H9 (cell line): Measurements from ENCODE around the gene EXOC6. TPM values are rescaled to one million over a fixed set of nuclear protein-coding genes. Genes with fewer than 3 reads are reported as not detected.
A peak's percentile ranks its signal among the peaks of the same experiment; 100 is the strongest.

Source experiments
- DNase-seq: peaks from one replicate; pipeline ENCODE4 v3.0.0-alpha.2; 2017
- H2AFZ ChIP-seq: one replicate; pipeline ENCODE4 v1.6.1; 2013; ENCODE audit warnings: mild to moderate bottlenecking, low read length, control low read depth, moderate library complexity
- H2AK5ac ChIP-seq: 2 replicates; pipeline ENCODE4 v1.6.1; 2013; ENCODE audit warnings: low read length, control low read depth, mixed read lengths; ENCODE audit not compliant: insufficient read length
- H2BK120ac ChIP-seq: one replicate; pipeline ENCODE4 v1.6.1; 2013; ENCODE audit warnings: low read depth, mild to moderate bottlenecking, low read length, control low read depth, inconsistent platforms; ENCODE audit not compliant: poor library complexity, severe bottlenecking
- H2BK12ac ChIP-seq: 2 replicates; pipeline ENCODE4 v1.6.1; 2013; ENCODE audit warnings: low read length, control low read depth, mixed read lengths, low read depth; ENCODE audit not compliant: insufficient read length
- H2BK15ac ChIP-seq: 2 replicates; pipeline ENCODE4 v1.6.1; 2013; ENCODE audit warnings: low read depth, low read length, control low read depth
- H2BK20ac ChIP-seq: one replicate; pipeline ENCODE4 v1.6.1; 2013; ENCODE audit warnings: low read depth, mild to moderate bottlenecking, low read length, control low read depth, inconsistent platforms; ENCODE audit not compliant: poor library complexity, severe bottlenecking
- H2BK5ac ChIP-seq: 2 replicates; pipeline ENCODE4 v1.6.1; 2013; ENCODE audit warnings: low read length, control low read depth, mixed read lengths; ENCODE audit not compliant: insufficient read length
- H3K14ac ChIP-seq: 2 replicates; pipeline ENCODE4 v1.6.1; 2013; ENCODE audit warnings: low read length, control low read depth; ENCODE audit not compliant: insufficient read depth
- H3K18ac ChIP-seq: 2 replicates; pipeline ENCODE4 v1.6.1; 2013; ENCODE audit warnings: low read depth, mild to moderate bottlenecking, mixed read lengths, low read length, control low read depth; ENCODE audit not compliant: insufficient read length
- H3K23ac ChIP-seq: 2 replicates; pipeline ENCODE4 v1.6.1; 2013; ENCODE audit warnings: low read length, control low read depth, mixed read lengths, low read depth; ENCODE audit not compliant: insufficient read length
- H3K23me2 ChIP-seq: 2 replicates; pipeline ENCODE4 v1.6.1; 2013; ENCODE audit warnings: low read depth, mild to moderate bottlenecking, mixed read lengths, low read length, control low read depth; ENCODE audit not compliant: insufficient read length, poor library complexity, severe bottlenecking
- H3K27ac ChIP-seq: 2 replicates; pipeline ENCODE4 v1.5.1; 2013; ENCODE audit warnings: low read length, control low read depth, mixed read lengths, low read depth; ENCODE audit not compliant: insufficient read length
- H3K27me3 ChIP-seq: 2 replicates; pipeline ENCODE4 v1.6.1; 2013; ENCODE audit warnings: low read length, control low read depth, inconsistent platforms; ENCODE audit not compliant: insufficient read depth
- H3K4ac ChIP-seq: 2 replicates; pipeline ENCODE4 v1.6.1; 2013; ENCODE audit warnings: low read depth, mild to moderate bottlenecking, control low read depth, inconsistent platforms, low read length, moderate library complexity
- H3K4me1 ChIP-seq: 2 replicates; pipeline ENCODE4 v1.6.1; 2013; ENCODE audit warnings: low read length, control low read depth, inconsistent platforms; ENCODE audit not compliant: insufficient read depth
- H3K4me2 ChIP-seq: 2 replicates; pipeline ENCODE4 v1.6.1; 2013; ENCODE audit warnings: low read length, control low read depth, mixed read lengths; ENCODE audit not compliant: insufficient read length, insufficient read depth
- H3K56ac ChIP-seq: 2 replicates; pipeline ENCODE4 v1.6.1; 2013; ENCODE audit warnings: low read depth, mild to moderate bottlenecking, mixed read lengths, low read length, control low read depth; ENCODE audit not compliant: insufficient read length
- H3K79me1 ChIP-seq: 2 replicates; pipeline ENCODE4 v1.6.1; 2013; ENCODE audit warnings: low read depth, mild to moderate bottlenecking, moderate library complexity, low read length, control low read depth, inconsistent platforms; ENCODE audit not compliant: insufficient read depth, poor library complexity, severe bottlenecking
- H3K79me2 ChIP-seq: 2 replicates; pipeline ENCODE4 v1.6.1; 2013; ENCODE audit warnings: low read length, control low read depth, inconsistent platforms; ENCODE audit not compliant: insufficient read depth
- H3K9ac ChIP-seq: 2 replicates; pipeline ENCODE4 v1.6.1; 2013; ENCODE audit warnings: low read length, control low read depth, mixed read lengths; ENCODE audit not compliant: insufficient read length; ENCODE audit errors: extremely low read depth
- H3K9me3 ChIP-seq: one replicate; pipeline ENCODE4 v1.6.1; 2013; ENCODE audit warnings: low read depth, low read length, inconsistent platforms; ENCODE audit not compliant: control insufficient read depth
- H3T11ph ChIP-seq: one replicate; pipeline ENCODE4 v1.6.1; 2013; ENCODE audit warnings: mild to moderate bottlenecking, low read length, control low read depth, inconsistent platforms
- H4K20me1 ChIP-seq: one replicate; pipeline ENCODE4 v1.6.1; 2013; ENCODE audit not compliant: control insufficient read depth, insufficient read length, insufficient read depth
- H4K5ac ChIP-seq: 2 replicates; pipeline ENCODE4 v1.6.1; 2013; ENCODE audit warnings: low read depth, mild to moderate bottlenecking, mixed read lengths, low read length, control low read depth; ENCODE audit not compliant: insufficient read length
- H4K8ac ChIP-seq: replicated peaks from 2 replicates; pipeline ENCODE4 v1.6.1; 2013; ENCODE audit warnings: low read length, control low read depth, mixed read lengths, low read depth; ENCODE audit not compliant: insufficient read length
- H4K91ac ChIP-seq: 2 replicates; pipeline ENCODE4 v1.6.1; 2013; ENCODE audit warnings: low read depth, mild to moderate bottlenecking, moderate library complexity, mixed read lengths, low read length, control low read depth; ENCODE audit not compliant: insufficient read length
- H3K27ac Mint-ChIP-seq, 3 experiments: 2 replicates in 2 of 3; 3 replicates in 1 of 3; pipeline ENCODE4 v1.8.0; 2020 to 2021; ENCODE audit warnings: mixed read lengths in 3 of 3, mild to moderate bottlenecking in 1 of 3, moderate library complexity in 1 of 3
- H3K27me3 Mint-ChIP-seq: 2 replicates; pipeline ENCODE4 v1.8.0; 2021; ENCODE audit warnings: low read depth, mild to moderate bottlenecking, moderate library complexity, mixed read lengths
- H3K36me3 Mint-ChIP-seq, 3 experiments: 2 replicates in 2 of 3; 3 replicates in 1 of 3; pipeline ENCODE4 v1.8.0; 2020 to 2021; ENCODE audit warnings: low read depth in 3 of 3, mixed read lengths in 3 of 3; ENCODE audit not compliant: insufficient read depth in 1 of 3
- H3K4me1 Mint-ChIP-seq, 2 experiments: 2 replicates each; pipeline ENCODE4 v1.8.0; 2020; ENCODE audit warnings: mixed read lengths in 2 of 2
- H3K4me3 Mint-ChIP-seq, 2 experiments: 2 replicates in 1 of 2; 3 replicates in 1 of 2; pipeline ENCODE4 v1.8.0; 2020 to 2021; ENCODE audit warnings: mild to moderate bottlenecking in 2 of 2, mixed read lengths in 2 of 2, moderate library complexity in 1 of 2
- H3K9me3 Mint-ChIP-seq, 2 experiments: 2 replicates in 1 of 2; 3 replicates in 1 of 2; pipeline ENCODE4 v1.8.0; 2020; ENCODE audit warnings: mild to moderate bottlenecking in 2 of 2, mixed read lengths in 2 of 2, moderate library complexity in 1 of 2
- WGBS: extraction: QIAGEN DNeasy Blood & Tissue Kit; methylation state at CpG from one replicate; pipeline ENCODE4 v1.1.7; 2013; ENCODE audit warnings: missing lambda C conversion rate, low lambda C conversion rate, mixed read lengths; ENCODE audit not compliant: insufficient read length; ENCODE audit errors: extremely low coverage; 5-methylcytosine and 5-hydroxymethylcytosine counted together
- total RNA-seq: library from RNA; stranded (reverse); gene quantifications from 2 replicates; pipeline ENCODE4 v1.2.1, GENCODE V29; 2021
- TF ChIP-seq, protein P1 (sequence below): fragments of 200-600 bp; sonication (generic); conservative IDR thresholded peaks from 3 replicates; pipeline ENCODE4 v1.8.0; 2021; ENCODE audit warnings: antibody characterized with exemption, mild to moderate bottlenecking

EXOC6 gene
- total RNA-seq, 1 experiment from 2014 or later: 9.0 TPM

DNA sequence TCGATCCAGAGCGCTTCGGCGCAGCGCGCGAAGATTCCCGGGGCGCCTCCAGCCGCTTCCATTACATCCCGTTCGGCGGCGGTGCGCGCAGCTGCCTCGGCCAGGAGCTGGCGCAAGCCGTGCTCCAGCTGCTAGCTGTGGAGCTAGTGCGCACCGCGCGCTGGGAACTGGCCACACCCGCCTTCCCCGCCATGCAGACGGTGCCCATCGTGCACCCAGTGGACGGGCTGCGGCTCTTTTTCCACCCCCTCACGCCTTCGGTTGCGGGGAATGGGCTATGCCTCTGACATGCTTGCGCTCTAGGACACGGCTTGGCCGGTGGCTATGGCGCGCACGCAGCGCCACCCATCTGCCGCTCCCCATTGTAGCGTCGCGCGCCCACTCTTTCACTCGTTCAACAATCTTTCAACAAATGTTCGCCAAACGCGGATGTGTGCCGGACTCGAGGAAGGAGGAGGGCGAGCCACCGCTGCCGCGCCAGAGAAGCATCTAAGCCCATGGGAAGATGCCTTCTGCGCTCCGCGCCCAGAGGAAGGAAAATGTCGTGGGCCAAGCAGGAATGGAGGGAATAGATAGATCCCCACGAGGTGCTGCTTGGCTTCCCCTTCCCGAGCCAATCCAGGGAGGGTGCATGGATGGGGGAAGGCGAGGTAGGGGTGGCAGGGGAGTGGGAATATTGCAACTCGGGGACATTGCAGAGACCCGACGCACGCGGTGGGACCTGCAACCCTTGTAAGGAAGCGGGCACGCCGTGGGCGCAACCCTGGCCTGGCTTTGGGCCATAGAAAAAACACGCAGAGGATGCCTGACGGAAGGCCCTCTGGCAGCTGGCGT lies 220.3 kb downstream of the EXOC6 start:
- Mint-ChIP-seq H3K36me3 (peaks cover 0 to 4% (median 4%) of the 10 kb centered on the region in 3 experiments; a peak in 4 of 7 replicates), H3K27ac (no peak overlapping the region), H3K4me3 (peak overlapping the region; percentile 56 to 77), H3K27me3 (peaks cover 98% of the 10 kb centered on the region), H3K9me3 (peaks cover 3 to 6% of the 10 kb centered on the region in 2 experiments; a peak in 3 of 5 replicates), H3K4me1 (peaks cover 40 to 58% of the 10 kb centered on the region in 2 experiments)
- H2BK120ac ChIP-seq: no peak overlapping the region
- no peak overlapping the region for H2BK20ac ChIP-seq
- no peak overlapping the region for H3K4ac ChIP-seq
- WGBS: no CpG with 5 or more reads among the region's 73 CpGs
- no peak overlapping the region for H3K23ac ChIP-seq
- H3K23me2 ChIP-seq: peaks cover 16% of the 10 kb centered on the region
- H3K4me1 ChIP-seq: no peaks in the 10 kb centered on the region
- no peak overlapping the region for H3K27ac ChIP-seq
- H3K4me2 ChIP-seq: peak overlapping the region; percentile 37
- no peaks in the 10 kb centered on the region for H3K9me3 ChIP-seq
- no peak overlapping the region for H3T11ph ChIP-seq
- no peak overlapping the region for H2AFZ ChIP-seq
- H3K9ac ChIP-seq: no peak overlapping the region
- no peak overlapping the region for H2BK15ac ChIP-seq
- H4K8ac ChIP-seq: no peak overlapping the region
- no peak overlapping the region for H3K18ac ChIP-seq
- no peaks in the 10 kb centered on the region for H3K79me2 ChIP-seq
- no peak overlapping the region for H3K14ac ChIP-seq
- TF ChIP-seq, protein P1, sequence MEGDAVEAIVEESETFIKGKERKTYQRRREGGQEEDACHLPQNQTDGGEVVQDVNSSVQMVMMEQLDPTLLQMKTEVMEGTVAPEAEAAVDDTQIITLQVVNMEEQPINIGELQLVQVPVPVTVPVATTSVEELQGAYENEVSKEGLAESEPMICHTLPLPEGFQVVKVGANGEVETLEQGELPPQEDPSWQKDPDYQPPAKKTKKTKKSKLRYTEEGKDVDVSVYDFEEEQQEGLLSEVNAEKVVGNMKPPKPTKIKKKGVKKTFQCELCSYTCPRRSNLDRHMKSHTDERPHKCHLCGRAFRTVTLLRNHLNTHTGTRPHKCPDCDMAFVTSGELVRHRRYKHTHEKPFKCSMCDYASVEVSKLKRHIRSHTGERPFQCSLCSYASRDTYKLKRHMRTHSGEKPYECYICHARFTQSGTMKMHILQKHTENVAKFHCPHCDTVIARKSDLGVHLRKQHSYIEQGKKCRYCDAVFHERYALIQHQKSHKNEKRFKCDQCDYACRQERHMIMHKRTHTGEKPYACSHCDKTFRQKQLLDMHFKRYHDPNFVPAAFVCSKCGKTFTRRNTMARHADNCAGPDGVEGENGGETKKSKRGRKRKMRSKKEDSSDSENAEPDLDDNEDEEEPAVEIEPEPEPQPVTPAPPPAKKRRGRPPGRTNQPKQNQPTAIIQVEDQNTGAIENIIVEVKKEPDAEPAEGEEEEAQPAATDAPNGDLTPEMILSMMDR: peak; percentile 34; the same call in 1 of the 3 replicates
- peaks cover 98% of the 10 kb centered on the region for H3K27me3 ChIP-seq
- no peaks in the 10 kb centered on the region for H4K20me1 ChIP-seq
- DNase-seq: peak; percentile 57
- H3K79me1 ChIP-seq: no peaks in the 10 kb centered on the region
- H2BK12ac ChIP-seq: no peak overlapping the region
- H4K91ac ChIP-seq: no peak overlapping the region
- H2AK5ac ChIP-seq: no peak overlapping the region
- no peak overlapping the region for H2BK5ac ChIP-seq
- H3K56ac ChIP-seq: no peak overlapping the region
- no peak overlapping the region for H4K5ac ChIP-seq
